K562 (cell line): Measurements from ENCODE around the gene FLAD1. TPM values are rescaled to one million over a fixed set of nuclear protein-coding genes. Genes with fewer than 3 reads are reported as not detected.
A peak's percentile ranks its signal among the peaks of the same experiment; 100 is the strongest.

ENCODE experiments used
- ASH1L ChIP-seq: fragments of 450-650 bp; IDR thresholded peaks from 2 replicates; pipeline ENCODE4 v1.6.1; 2018; ENCODE audit warnings: borderline replicate concordance, mild to moderate bottlenecking, low read depth; ENCODE audit not compliant: partially characterized antibody
- FOXP4 ChIP-seq: sonication (generic); formaldehyde crosslinking; IDR thresholded peaks from 2 replicates; pipeline ENCODE4 v1.8.0; 2022; ENCODE audit warnings: mild to moderate bottlenecking, missing genetic modification reagents, borderline replicate concordance
- GATA2 ChIP-seq: sonication (generic); formaldehyde crosslinking; IDR thresholded peaks from 2 replicates; pipeline ENCODE4 v1.4.0; 2020; ENCODE audit warnings: mild to moderate bottlenecking, missing genetic modification reagents
- JUND ChIP-seq, 2 experiments: IDR thresholded peaks; 2 replicates in 1 of 2; 3 replicates in 1 of 2; pipeline ENCODE4 v1.6.1; 2011; ENCODE audit warnings: borderline replicate concordance in 2 of 2, low read depth in 2 of 2, low read length in 2 of 2, improper control_type of control experiment in 1 of 2, missing biosample characterization in 1 of 2, missing genetic modification characterization in 1 of 2, missing genetic modification reagents in 1 of 2
- KAT2B ChIP-seq: IDR thresholded peaks from one replicate; pipeline ENCODE4 v1.6.1; 2012; ENCODE audit warnings: low read depth, mild to moderate bottlenecking, control low read depth, inconsistent platforms, low read length, moderate library complexity
- NR4A1 ChIP-seq, 2 experiments: fragments of 250-450 bp in 1 of 2; fragments of 450-650 bp in 1 of 2; sonication (Bioruptor Pico) in 1 of 2; IDR thresholded peaks; 2 replicates each; pipeline versions ENCODE4 v1.4.0 to v1.6.1; 2016 to 2020; ENCODE audit warnings: mild to moderate bottlenecking in 2 of 2, missing compliant biosample characterization in 1 of 2, missing genetic modification characterization in 1 of 2, moderate library complexity in 1 of 2
- PHB ChIP-seq: fragments of 250-450 bp; sonication (Bioruptor Pico); IDR thresholded peaks from 2 replicates; pipeline ENCODE4 v1.5.0; 2021
- SAP30 ChIP-seq: fragments of 200-600 bp; sonication (generic); IDR thresholded peaks from 2 replicates; pipeline ENCODE4 v1.6.1; 2012; ENCODE audit warnings: borderline replicate concordance, low read depth, mild to moderate bottlenecking, moderate library complexity, low read length, control low read depth, inconsistent platforms; ENCODE audit not compliant: insufficient read depth, poor library complexity, severe bottlenecking
- TAF1 ChIP-seq: IDR thresholded peaks from 2 replicates; pipeline ENCODE4 v1.6.1; 2011; ENCODE audit warnings: mild to moderate bottlenecking, low read length, moderate library complexity; ENCODE audit not compliant: insufficient read depth, control insufficient read depth, severe bottlenecking; ENCODE audit errors: extremely low read depth
- ZBTB12 ChIP-seq: fragments of 250-450 bp; sonication (Bioruptor Pico); IDR thresholded peaks from 2 replicates; pipeline ENCODE4 v1.4.0; 2020
- ZBTB26 ChIP-seq: fragments of 450-650 bp; formaldehyde crosslinking; IDR thresholded peaks from 2 replicates; pipeline ENCODE4 v1.4.0; 2022; ENCODE audit warnings: missing genetic modification characterization
- ZKSCAN8 ChIP-seq: fragments of 200-800 bp; sonication (Bioruptor generic); IDR thresholded peaks from 2 replicates; pipeline ENCODE4 v1.6.1; 2016; ENCODE audit warnings: missing genetic modification characterization, missing compliant biosample characterization
- ZNF766 ChIP-seq: fragments of 200-800 bp; sonication (Bioruptor generic); conservative IDR thresholded peaks from 2 replicates; pipeline ENCODE4 v1.6.1; 2016; ENCODE audit warnings: missing genetic modification characterization, missing compliant biosample characterization
- polyA plus RNA-seq, 8 experiments: library from polyadenylated mRNA; depleted of rRNA in 4 of 8; stranded (reverse) in 5 of 8; unstranded in 3 of 8; fragments of >200 nt; fragmentation: Nextera tagmentation in 2 of 8; fragmentation: Illumina TruSeq in 1 of 8; extraction: Ambion mirVana in 2 of 8; extraction: Trizol in 1 of 8; gene quantifications; 2 replicates each; pipeline versions ENCODE4 v1.2.1 to v1.2.3, GENCODE V29; 2011 to 2014; ENCODE audit warnings: inconsistent platforms in 1 of 8, missing spikeins in 1 of 8
- total RNA-seq, 7 experiments: library from RNA; depleted of rRNA in 6 of 7; stranded (reverse); fragments of >200 nt in 6 of 7; fragmentation: Illumina TruSeq in 2 of 7; extraction: Trizol in 2 of 7; gene quantifications; 2 replicates each; pipeline versions ENCODE4 v1.2.1 to v1.2.3, GENCODE V29; 2011 to 2021; ENCODE audit warnings: low replicate concordance in 1 of 7

Gene FLAD1
- total and polyA plus RNA-seq, 9 of the 15 experiments (the other 6 are each of a cell fraction or from before 2014, with no cell fraction given): 24.9 to 85.8 (median 67.0) TPM

GRCh38 chr1:154974102-154974807, 8.9 kb upstream of the FLAD1 start, which contains the start of gene CKS1B (continued):
- peak; percentile 21; the same call in 1 of the 2 replicates for TF ChIP-seq ZBTB12 (CRISPR knock-in tag)
- peak; percentile 68 for TF ChIP-seq JUND (IDR thresholded peaks at IDR 0.05; ENCODE audit: borderline replicate concordance, low read depth, low read length)
- no peak for TF ChIP-seq JUND (tag; IDR thresholded peaks at IDR 0.05; ENCODE audit: borderline replicate concordance, low read depth, low read length)
- TF ChIP-seq GATA2 (CRISPR knock-in tag): no peak
- TF ChIP-seq KAT2B: no peak
- TF ChIP-seq NR4A1 (CRISPR knock-in tag; IDR thresholded peaks at IDR 0.05): peak; percentile 90; the same call in 1 of the 2 replicates
- TF ChIP-seq NR4A1 (tag; IDR thresholded peaks at IDR 0.05): no peak
- peak; percentile 76; the same call in 1 of the 2 replicates for TF ChIP-seq ZBTB26
- TF ChIP-seq ZKSCAN8 (CRISPR knock-in tag): no peak
- TF ChIP-seq TAF1: peak; percentile 27
- 0 out of 2 replicates have a peak, but pooled peaks have one; percentile 32 for TF ChIP-seq ZNF766 (CRISPR knock-in tag)
- TF ChIP-seq ASH1L: peak; percentile 98
- TF ChIP-seq FOXP4: no peak
- peak; percentile 99 for TF ChIP-seq SAP30
- TF ChIP-seq PHB (CRISPR knock-in tag): no peak
